Astrocyte (in vitro differentiated cells and primary cell): Measurements from ENCODE around the gene GALNT17. TPM values are rescaled to one million over a fixed set of nuclear protein-coding genes. Genes with fewer than 3 reads are reported as not detected.

Source experiments
- DNase-seq: peaks from one replicate; pipeline ENCODE4 v3.0.0-alpha.2; 2010; ENCODE audit warnings: low read depth
- FAIRE-seq: peaks from 2 replicates; lab custom pipeline; 2011; peaks lifted over from hg19 to GRCh38; lab: Jason Lieb, UNC
- H2AFZ ChIP-seq: 2 replicates; pipeline ENCODE4 v1.6.0; 2012; ENCODE audit warnings: low read depth, low read length, inconsistent platforms
- H3K27ac ChIP-seq: 2 replicates; pipeline ENCODE4 v1.5.1; 2011; ENCODE audit warnings: low read depth, low read length, inconsistent platforms
- H3K27me3 ChIP-seq: 2 replicates; pipeline ENCODE4 v1.6.0; 2011; ENCODE audit warnings: low read length, inconsistent platforms; ENCODE audit not compliant: insufficient read depth
- H3K36me3 ChIP-seq: 2 replicates; pipeline ENCODE4 v1.5.1; 2011; ENCODE audit warnings: low read length, inconsistent platforms; ENCODE audit not compliant: insufficient read depth
- H3K4me1 ChIP-seq: 2 replicates; pipeline ENCODE4 v1.5.1; 2011; ENCODE audit warnings: low read length, inconsistent platforms; ENCODE audit not compliant: insufficient read depth
- H3K4me2 ChIP-seq: 2 replicates; pipeline ENCODE4 v1.6.0; 2012; ENCODE audit warnings: low read length, inconsistent platforms
- H3K4me3 ChIP-seq: 2 replicates; pipeline ENCODE4 v1.5.1; 2011; ENCODE audit warnings: low read depth, mild to moderate bottlenecking, low read length, inconsistent platforms; ENCODE audit not compliant: insufficient read depth
- H3K79me2 ChIP-seq: 2 replicates; pipeline ENCODE4 v1.6.0; 2012; ENCODE audit warnings: mild to moderate bottlenecking, low read length, inconsistent platforms; ENCODE audit not compliant: insufficient read depth
- H3K9ac ChIP-seq: 2 replicates; pipeline ENCODE4 v1.6.0; 2012; ENCODE audit warnings: mild to moderate bottlenecking, low read length, inconsistent platforms
- H3K9me3 ChIP-seq: 2 replicates; pipeline ENCODE4 v1.5.1; 2012; ENCODE audit warnings: low read depth, mild to moderate bottlenecking, low read length, inconsistent platforms; ENCODE audit not compliant: insufficient read depth
- H4K20me1 ChIP-seq: 2 replicates; pipeline ENCODE4 v1.6.0; 2012; ENCODE audit warnings: low read length, inconsistent platforms; ENCODE audit not compliant: insufficient read depth
- H3K27ac Mint-ChIP-seq: one replicate; pipeline ENCODE4 v1.8.0; 2021; ENCODE audit warnings: mild to moderate bottlenecking, mixed read lengths; ENCODE audit not compliant: unreplicated experiment
- H3K27me3 Mint-ChIP-seq: one replicate; pipeline ENCODE4 v1.8.0; 2021; ENCODE audit warnings: low read depth, mixed read lengths; ENCODE audit not compliant: unreplicated experiment
- H3K36me3 Mint-ChIP-seq: one replicate; pipeline ENCODE4 v1.8.0; 2021; ENCODE audit warnings: low read depth, mixed read lengths; ENCODE audit not compliant: unreplicated experiment
- H3K4me1 Mint-ChIP-seq: one replicate; pipeline ENCODE4 v1.8.0; 2021; ENCODE audit warnings: low read depth, mixed read lengths; ENCODE audit not compliant: unreplicated experiment
- H3K4me3 Mint-ChIP-seq: one replicate; pipeline ENCODE4 v1.8.0; 2021; ENCODE audit warnings: mild to moderate bottlenecking, moderate library complexity, mixed read lengths; ENCODE audit not compliant: unreplicated experiment
- H3K9me3 Mint-ChIP-seq: one replicate; pipeline ENCODE4 v1.8.0; 2021; ENCODE audit warnings: mild to moderate bottlenecking, mixed read lengths; ENCODE audit not compliant: unreplicated experiment
- CTCF ChIP-seq: IDR thresholded peaks from 2 replicates; pipeline ENCODE4 v1.5.1; 2011; ENCODE audit warnings: low read depth, mild to moderate bottlenecking, inconsistent platforms, low read length, moderate library complexity; ENCODE audit not compliant: insufficient read depth
- EZH2 ChIP-seq: IDR thresholded peaks from 2 replicates; pipeline ENCODE4 v1.6.1; 2012; ENCODE audit warnings: mild to moderate bottlenecking, low read length, inconsistent platforms; ENCODE audit not compliant: insufficient read depth
- total RNA-seq: library from RNA; stranded (reverse); gene quantifications from 2 replicates; pipeline ENCODE4 v1.2.1, GENCODE V29; 2021

The GALNT17 gene
- total RNA-seq, 1 donor from 2014 or later: 7.8 TPM

- no peaks in the 10 kb centered on the region for H3K79me2 ChIP-seq
- peaks cover 2% of the 10 kb centered on the region for H3K27me3 ChIP-seq
- Mint-ChIP-seq H3K9me3 (no peaks in the 10 kb centered on the region), H3K27me3 (peaks cover 27% of the 10 kb centered on the region), H3K36me3 (no peaks in the 10 kb centered on the region), H3K4me3 (no peak overlapping the region), H3K27ac (no peak overlapping the region), H3K4me1 (peaks cover 2% of the 10 kb centered on the region)
- H3K36me3 ChIP-seq: no peaks in the 10 kb centered on the region
- H2AFZ ChIP-seq: no peak overlapping the region
- no peak overlapping the region for H3K4me2 ChIP-seq
- no peak for DNase-seq
- no peak for FAIRE-seq
- H3K9me3 ChIP-seq: no peaks in the 10 kb centered on the region
- peaks cover 10% of the 10 kb centered on the region for H4K20me1 ChIP-seq
- no peaks in the 10 kb centered on the region for H3K4me1 ChIP-seq
- no peak overlapping the region for H3K27ac ChIP-seq
- no peak overlapping the region for H3K9ac ChIP-seq
- no peak overlapping the region for H3K4me3 ChIP-seq
- TF ChIP-seq CTCF: no peak
- TF ChIP-seq EZH2: no peak
These were observed 3.7 kb downstream of the GALNT17 start for GRCh38 chr7:71135663-71136062.

- H3K27me3 ChIP-seq: no peaks in the 10 kb centered on the region
- no peak overlapping the region for H3K27ac Mint-ChIP-seq
- H3K9me3 Mint-ChIP-seq: no peaks in the 10 kb centered on the region
- no peak for DNase-seq
- no peak overlapping the region for H3K4me3 Mint-ChIP-seq
- H3K36me3 ChIP-seq: no peaks in the 10 kb centered on the region
- no peaks in the 10 kb centered on the region for H3K9me3 ChIP-seq
- no peaks in the 10 kb centered on the region for H3K4me1 Mint-ChIP-seq
- H2AFZ ChIP-seq: no peak overlapping the region
- no peaks in the 10 kb centered on the region for H3K79me2 ChIP-seq
- H3K9ac ChIP-seq: no peak overlapping the region
- no peak for FAIRE-seq
- no peaks in the 10 kb centered on the region for H3K4me1 ChIP-seq
- TF ChIP-seq EZH2 (no peak), CTCF (no peak)
- H3K4me2 ChIP-seq: no peak overlapping the region
- no peak overlapping the region for H3K27ac ChIP-seq
- H3K27me3 Mint-ChIP-seq: peaks cover 23% of the 10 kb centered on the region
- no peaks in the 10 kb centered on the region for H3K36me3 Mint-ChIP-seq
- peaks cover 10% of the 10 kb centered on the region for H4K20me1 ChIP-seq
- H3K4me3 ChIP-seq: no peak overlapping the region
These were observed 5.5 kb downstream of the GALNT17 start for GRCh38 chr7:71137479-71137878.

DNA sequence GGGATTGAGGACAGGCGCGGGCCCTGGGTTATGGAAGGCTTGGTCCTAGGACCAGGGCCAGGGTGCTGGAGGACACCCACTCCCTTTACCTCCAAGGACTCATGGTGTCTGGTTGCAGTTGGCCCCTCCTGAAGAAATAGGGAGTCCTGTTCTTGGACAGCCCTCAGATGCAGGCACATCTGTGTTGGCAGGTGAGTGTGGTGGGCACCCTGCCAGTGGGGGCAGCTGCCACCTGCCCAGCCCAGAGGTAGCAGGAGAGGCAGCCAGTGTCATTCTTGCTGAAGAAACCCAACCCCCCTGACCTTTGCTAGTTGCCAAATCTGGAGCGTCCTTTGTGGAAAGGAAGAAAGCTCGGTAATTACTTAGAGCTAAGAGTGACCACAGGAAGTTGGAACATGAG is 8.3 kb downstream of the GALNT17 start:
- no peak for TF ChIP-seq EZH2
- Histone ChIP-seq H3K79me2 (no peaks in the 10 kb centered on the region), H2AFZ (no peak overlapping the region), H3K4me2 (no peak overlapping the region), H3K4me1 (no peaks in the 10 kb centered on the region), H3K27ac (no peak overlapping the region), H3K36me3 (no peaks in the 10 kb centered on the region), H3K4me3 (no peak overlapping the region), H4K20me1 (no peaks in the 10 kb centered on the region), H3K9ac (no peak overlapping the region), H3K27me3 (no peaks in the 10 kb centered on the region), H3K9me3 (no peaks in the 10 kb centered on the region)
- no peak for DNase-seq
- peaks cover 5% of the 10 kb centered on the region for H3K4me1 Mint-ChIP-seq
- H3K9me3 Mint-ChIP-seq: peaks cover 2% of the 10 kb centered on the region
- no peak for FAIRE-seq
- H3K27me3 Mint-ChIP-seq: peaks cover 8% of the 10 kb centered on the region
- H3K27ac Mint-ChIP-seq: no peak overlapping the region
- no peak overlapping the region for H3K4me3 Mint-ChIP-seq
- no peaks in the 10 kb centered on the region for H3K36me3 Mint-ChIP-seq
